ENCODE results near the gene FYTTD1.
A peak's percentile ranks its signal among the peaks of the same experiment; 100 is the strongest.
"Not testable (repeated sequence)": the region's sequence is repeated elsewhere in the genome, so short reads cannot be mapped to it uniquely, and the experiment has no call there.

The FYTTD1 gene, protein sequence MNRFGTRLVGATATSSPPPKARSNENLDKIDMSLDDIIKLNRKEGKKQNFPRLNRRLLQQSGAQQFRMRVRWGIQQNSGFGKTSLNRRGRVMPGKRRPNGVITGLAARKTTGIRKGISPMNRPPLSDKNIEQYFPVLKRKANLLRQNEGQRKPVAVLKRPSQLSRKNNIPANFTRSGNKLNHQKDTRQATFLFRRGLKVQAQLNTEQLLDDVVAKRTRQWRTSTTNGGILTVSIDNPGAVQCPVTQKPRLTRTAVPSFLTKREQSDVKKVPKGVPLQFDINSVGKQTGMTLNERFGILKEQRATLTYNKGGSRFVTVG

DNA sequence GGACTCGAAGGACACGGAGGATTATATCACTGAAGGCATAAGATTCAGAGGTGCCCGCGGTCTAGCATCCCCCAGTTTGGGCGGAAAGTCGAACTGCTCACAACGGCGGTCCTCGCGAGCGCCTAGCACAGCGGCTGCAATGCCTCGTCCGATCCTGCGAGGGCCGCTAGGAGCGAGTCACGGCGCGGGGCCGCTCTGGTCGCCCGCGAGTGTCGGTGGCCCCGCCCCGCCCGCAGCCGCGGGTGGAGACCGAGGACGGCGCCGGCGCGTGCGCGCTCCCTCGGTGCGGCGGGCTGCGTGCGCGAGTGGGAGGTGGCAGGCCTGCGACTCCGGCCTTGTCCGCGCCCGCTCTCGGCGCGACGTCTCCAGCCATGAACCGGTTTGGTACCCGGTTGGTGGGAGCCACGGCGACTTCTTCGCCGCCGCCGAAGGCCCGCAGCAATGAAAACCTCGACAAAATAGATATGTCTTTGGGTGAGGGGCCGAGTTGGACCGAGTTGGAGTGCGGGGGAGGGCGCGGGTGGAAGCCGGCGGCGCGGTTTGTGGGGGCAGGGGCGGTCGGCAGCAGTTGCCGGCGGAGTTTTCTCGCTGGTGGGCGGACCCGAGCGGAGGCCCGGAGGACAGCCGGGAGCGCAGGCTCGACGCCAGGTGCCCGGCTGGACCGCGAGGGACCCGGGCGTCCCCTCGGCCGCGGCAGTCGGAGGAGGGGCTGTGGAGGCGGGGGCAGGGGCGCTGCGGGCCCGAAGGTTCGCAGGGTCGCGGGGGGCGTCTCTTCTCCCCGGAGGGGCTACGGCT lies at the start of gene FYTTD1:
FYTTD1 (plus strand) TSS at position 283 of the 795 bp plus-strand sequence; CDS start at position 372, 89 bp downstream.
- peak; percentile 78 for DNase-seq

DNA sequence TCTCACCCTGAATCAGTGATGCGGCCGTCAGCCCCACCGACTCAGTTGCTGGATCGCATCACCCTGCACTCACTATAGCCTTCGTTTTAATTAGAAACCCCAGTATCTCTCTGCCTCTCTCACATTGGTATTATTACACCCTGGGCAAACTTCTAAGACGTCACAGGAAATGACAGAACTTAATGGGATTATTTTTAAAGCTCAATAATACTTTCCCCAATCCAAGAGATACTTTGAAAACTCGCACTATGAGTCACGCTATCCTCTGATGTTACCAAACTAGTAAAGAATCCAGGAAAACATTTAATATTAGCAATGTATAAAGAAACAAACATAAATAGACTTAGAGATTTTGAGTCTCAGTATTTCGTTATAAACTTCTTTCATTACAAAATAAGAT lies 49.6 kb upstream of the FYTTD1 start:
- no peak for DNase-seq

DNA sequence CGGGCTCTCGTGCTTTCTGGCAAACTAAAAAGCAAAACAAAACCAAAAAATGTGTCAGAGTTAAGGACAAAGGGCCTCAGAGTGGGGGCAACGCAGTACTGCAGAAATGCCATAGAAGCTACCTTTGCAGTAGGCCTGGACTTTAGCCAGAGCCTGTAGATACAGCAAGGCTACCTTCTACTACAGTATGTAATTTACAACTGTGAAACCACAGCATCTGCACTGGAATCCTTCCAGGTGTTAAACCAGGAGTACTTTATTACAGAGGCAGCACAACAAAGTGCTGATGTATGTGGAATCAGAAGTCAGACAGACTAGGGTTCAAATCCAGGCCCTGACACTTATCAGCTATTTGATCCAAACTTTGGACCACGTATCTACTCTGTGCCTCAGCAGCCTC lies 47.8 kb upstream of the FYTTD1 start:
- no peak for DNase-seq

DNA sequence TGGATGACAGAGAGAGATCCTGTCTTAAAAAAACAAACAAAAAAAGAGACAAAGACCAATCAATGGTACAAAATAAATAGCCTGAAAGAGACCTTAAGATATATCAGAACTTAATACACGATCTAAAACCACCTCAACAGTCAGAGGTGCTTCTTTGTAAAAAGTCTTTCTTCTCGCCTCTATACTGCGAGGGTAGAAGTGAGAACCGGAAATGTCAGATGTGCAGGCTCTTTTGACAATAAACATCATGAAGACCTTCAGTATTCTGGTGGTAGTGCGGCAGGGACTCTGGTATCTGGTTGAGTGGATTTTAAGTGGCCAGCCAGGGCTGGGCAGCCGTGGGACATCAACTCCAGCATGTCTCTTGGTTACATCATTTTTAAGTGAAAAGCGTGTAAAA lies 43.0 kb upstream of the FYTTD1 start:
- no peak for DNase-seq

DNA sequence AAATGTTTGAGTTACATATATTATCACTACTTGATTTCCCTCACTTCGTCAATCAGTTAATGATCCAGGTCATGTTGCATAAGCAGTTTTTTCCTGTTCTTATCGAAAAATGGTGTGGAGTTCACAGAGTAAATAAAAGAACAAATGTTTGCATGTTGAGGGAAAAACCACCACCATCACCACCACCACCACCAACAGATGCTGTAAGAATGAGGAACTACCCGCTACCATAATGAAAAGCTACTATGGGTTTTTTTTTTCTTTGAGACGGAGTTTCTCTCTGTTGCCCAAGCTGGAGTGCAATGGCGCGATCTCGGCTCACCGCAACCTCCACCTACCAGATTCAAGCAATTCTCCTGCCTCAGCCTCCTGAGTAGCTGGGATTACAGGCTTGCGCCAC lies 40.5 kb upstream of the FYTTD1 start:
- DNase-seq: no peak

DNA sequence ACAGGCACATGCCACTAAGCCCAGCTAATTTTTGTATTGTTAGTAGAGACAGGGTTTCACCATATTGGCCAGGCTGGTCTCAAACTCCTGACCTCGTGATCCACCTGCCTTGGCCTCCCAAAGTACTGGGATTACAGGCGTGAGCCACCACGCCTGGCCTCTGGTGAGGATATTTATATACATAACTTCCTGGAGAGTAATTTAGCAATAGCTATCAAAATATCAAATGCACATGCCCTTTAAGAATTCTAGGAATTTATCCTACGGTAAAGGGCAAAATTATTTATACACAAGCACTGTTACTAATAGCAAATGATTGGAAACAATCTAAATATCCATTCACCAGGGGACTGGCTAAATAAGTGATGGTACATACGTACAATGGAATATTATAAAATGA lies 38.7 kb upstream of the FYTTD1 start:
- DNase-seq: not testable (repeated sequence)

DNA sequence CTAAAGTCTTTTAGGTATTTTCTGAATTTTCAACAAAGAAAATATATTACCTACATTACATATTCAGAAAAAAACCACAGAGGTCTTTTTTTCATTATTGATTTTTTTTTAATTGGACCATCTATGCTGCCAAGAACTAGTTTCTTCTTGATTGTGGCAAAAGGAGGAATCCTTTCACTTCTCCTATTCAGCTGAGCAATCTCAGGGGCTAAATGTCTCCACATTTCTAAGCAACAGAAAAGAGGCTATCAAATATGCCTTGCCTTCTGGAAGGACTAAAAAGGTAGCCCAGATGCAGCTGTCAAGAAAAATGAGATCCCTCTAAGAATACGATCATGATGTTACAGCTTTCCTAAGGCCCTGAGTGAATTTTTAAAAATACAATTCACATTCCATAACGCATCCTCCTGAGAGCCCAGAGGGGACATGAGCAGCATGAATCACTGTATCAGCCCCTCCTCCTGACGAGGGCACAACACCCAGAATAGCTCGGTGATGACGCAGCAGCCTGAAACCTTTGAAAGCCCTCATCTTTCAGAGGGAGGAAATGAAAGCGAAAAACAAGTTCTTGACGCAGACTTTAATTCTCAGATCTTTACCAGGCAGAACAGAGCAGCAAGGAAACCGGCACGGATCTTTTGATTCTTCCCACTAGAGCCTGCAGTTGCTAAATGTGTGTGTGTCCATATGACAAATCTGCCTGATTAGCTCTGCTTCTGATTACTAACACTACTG lies 37.5 kb upstream of the FYTTD1 start:
- peak; percentile 60 for DNase-seq

DNA sequence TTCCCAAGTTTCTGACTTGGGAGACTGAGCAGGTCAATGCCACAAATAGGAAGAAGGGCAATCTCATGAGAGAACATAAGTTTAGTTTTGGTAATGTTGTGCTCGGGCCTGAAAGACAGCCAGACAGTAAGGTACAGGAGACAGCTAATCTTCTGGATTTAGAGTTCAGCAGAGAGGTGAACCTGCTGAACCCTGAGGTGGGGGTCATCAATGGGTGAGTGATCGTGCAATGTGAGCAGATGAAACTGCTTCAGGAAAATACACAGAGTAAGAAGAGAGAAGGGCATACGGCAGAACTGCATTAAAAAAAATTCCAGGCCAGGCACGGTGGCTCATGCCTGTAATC lies 36.2 kb upstream of the FYTTD1 start:
- no peak for DNase-seq

DNA sequence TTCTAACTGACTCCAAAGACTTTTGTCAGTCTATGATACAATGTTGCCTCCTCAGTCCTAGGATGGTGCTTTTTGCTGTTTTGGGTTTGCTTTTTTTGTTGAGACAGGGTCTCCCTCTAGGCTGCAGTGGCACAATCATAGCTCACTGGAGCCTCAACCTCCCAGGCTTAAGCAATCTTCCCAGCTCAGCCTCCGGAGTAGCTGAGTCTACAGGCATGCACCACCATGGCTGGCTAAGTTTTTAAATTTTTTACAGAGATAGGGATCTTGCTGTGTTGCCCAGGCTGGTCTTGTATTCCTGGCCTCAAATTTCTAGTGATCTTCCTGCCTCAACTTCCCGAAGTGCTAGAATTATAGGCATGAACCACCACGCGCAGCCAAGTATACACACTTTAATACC lies 35.4 kb upstream of the FYTTD1 start:
- no peak for DNase-seq

DNA sequence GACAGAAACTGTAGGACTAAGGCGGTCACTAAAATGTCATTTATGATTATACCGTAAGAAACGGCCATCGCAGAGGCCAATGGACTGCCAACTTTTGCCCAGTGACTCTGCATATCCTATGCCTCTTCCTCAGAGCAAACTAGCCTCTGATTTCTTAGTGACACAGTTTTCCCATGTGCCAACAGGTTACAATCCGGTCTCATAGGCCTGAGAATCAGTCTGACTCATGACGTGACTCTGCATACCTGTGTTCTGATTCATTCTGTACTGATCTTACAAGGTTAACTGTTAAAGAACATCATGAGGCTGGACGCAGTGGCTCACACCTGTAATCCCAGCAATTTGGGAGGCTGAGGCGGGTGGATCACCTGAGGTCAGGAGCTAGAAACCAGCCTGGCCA lies 30.8 kb upstream of the FYTTD1 start:
- no peak for DNase-seq

DNA sequence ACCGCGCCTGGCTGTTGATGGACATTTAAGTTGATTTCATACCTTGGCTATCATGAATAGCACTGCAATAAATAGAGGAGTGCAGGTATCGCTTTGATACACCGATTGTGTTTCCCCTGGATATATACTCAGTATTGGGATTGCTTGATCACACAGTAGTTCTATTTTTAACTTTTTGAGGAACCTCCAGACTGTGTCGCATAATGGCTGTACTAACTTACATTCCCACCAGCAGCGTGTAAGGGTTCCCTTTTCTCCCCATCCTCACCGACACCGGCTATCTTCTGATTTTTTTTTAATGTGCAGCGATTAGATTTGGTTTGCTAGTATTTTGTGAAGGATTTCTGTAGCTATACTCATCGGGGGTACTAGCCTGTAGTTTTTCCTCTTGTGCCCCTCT lies 29.0 kb upstream of the FYTTD1 start:
- DNase-seq: no peak

DNA sequence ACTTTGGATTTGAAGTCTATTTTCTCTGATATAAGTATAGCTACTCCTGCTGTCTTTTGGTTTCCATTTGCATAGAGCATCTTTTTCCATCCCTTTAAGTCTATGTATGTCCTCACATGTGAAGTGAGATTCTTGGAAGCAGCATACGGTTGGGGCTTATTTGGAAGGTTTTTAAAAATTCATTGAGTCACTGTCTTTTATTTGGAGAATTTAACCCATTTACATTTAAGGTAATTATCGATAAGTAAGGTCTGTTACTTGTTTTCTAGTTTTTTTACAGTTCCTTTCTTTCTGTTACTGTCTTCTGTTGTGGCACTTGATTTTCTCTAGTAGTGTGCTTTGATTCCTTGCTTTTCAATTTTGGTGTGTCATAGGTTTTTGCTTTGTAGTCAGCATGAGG lies 26.9 kb upstream of the FYTTD1 start:
- no peak for DNase-seq

DNA sequence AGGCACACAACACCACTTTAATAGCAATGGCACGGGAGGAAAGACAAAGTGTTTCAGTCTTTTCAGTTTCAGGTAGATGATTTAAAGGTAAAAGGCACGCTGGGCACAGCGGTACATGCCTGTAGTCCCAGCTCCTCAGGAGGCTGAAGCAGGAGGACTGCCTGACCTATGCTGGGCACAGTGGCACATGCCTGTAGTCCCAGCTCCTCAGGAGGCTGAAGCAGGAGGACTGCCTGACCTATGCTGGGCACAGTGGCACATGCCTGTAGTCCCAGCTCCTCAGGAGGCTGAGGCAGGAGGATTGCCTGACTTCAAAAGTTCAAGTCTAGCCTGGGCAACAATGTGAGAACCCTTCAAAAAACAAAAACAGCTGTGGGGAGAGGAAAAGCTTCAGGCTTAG lies 21.8 kb upstream of the FYTTD1 start:
- DNase-seq: not testable (repeated sequence)

DNA sequence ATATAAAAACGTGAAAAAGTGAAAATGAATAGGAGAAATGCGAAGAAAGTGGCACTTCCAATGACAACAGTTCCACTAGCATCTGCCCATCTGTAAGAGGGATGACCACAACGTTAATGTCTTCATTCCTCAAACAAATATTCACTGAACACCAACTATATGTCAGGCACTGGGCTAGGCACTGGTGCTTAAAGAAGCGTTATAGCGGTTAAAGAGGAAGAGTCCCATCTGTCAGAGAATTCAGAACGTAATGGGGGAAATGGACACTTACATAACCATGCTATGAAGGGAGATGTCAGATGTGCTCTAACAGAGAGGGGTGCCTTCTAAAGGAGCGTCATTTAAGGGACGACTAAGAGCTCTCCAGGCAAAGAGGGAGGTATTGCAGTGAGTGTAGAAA lies 21.2 kb upstream of the FYTTD1 start:
- DNase-seq: no peak

DNA sequence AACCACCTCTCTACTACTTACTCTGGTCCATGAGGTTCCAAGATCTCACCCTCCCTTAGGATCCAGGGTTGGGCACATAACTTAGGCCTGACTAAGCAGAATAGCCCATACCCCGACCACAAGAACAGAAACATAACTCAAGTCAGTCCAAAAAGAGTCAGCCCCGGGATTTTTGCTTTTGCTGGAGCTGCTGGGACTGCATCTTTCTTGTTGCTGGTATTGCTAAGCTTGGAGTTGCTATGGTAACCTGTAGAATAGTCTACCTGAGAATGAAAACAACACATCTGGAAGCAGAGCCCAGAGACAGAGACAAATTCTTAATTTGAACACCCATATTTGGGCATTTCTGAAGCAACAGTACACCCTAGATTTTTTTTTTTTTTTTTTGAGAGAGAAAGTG lies 19.5 kb upstream of the FYTTD1 start:
- no peak for DNase-seq

DNA sequence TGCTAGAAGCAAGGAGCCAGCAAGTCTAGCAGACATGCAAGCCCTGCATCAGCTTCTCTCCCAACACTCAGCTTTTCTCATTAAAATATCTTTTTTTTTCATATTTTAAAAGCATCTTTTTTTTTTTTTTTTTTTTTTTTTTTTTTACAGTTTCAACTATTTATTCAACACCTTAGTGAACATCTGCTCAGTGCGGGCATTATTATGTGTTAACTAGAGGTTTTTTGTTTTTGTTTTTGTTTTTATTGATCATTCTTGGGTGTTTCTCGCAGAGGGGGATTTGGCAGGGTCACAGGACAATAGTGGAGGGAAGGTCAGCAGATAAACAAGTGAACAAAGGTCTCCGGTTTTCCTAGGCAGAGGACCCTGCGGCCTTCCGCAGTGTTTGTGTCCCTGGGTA lies 18.9 kb upstream of the FYTTD1 start:
- DNase-seq: not testable (repeated sequence)

DNA sequence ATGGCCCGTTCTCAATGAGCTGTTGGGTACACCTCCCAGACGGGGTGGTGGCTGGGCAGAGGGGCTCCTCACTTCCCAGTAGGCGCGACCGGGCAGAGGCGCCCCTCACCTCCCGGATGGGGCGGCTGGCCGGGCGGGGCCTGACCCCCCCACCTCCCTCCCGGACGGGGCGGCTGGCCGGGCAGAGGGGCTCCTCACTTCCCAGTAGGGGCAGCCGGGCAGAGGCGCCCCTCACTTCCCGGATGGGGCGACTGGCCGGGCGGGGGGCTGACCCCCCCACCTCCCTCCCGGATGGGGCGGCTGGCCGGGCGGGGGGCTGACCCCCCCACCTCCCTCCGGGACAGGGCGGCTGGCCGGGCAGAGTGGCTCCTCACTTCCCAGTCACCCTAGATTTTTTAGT lies 18.2 kb upstream of the FYTTD1 start:
- not testable (repeated sequence) for DNase-seq

DNA sequence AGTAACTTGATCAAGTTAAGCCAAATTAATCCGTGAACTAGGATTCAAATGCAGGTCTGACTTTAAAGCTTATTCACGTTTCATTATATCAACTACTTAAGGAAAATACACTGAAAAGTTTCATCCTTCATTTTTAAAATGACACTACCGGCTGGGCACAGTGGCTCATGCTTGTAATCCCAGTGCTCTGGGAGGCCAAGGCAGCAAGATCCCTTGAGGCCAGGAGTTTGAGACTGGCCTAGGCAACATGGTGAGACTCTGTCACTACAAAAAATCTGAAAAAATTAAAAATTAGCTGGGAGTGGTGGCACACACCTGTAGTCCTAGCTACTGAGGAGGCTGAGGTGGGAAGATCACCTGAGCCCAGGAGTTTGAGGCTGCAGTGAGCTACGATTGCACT lies 16.6 kb upstream of the FYTTD1 start:
- DNase-seq: no peak

DNA sequence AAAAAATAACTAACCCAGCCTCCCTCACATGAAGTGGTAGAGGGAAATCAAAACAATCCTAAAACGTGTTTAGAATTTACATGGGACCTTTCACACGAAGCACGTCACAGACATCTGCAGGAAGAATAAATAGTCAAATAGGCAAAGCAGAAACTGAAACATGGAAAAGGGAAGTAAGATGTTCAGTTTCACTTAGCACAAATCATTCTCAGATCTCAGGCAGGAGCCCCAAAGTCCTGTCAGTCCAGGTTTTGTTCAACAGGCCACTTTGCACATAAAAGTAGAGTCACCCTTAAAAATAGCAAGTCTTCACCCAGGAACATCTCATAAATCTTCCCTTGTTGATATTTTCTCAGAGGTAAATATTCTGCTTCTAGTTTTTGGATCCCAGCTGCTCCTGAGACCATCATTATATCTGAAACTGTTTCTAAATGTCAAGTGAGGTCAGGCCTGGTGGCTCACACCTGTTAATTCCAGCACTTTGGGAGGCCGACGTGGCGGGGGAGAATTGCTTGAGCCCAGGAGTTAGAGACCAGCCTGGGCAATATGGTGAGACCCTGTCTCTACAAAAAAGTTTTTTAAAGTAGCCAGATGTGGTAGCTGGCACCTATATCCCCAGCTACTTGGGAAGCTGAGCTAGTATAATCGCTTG lies 14.9 kb upstream of the FYTTD1 start:
- no peak for DNase-seq

DNA sequence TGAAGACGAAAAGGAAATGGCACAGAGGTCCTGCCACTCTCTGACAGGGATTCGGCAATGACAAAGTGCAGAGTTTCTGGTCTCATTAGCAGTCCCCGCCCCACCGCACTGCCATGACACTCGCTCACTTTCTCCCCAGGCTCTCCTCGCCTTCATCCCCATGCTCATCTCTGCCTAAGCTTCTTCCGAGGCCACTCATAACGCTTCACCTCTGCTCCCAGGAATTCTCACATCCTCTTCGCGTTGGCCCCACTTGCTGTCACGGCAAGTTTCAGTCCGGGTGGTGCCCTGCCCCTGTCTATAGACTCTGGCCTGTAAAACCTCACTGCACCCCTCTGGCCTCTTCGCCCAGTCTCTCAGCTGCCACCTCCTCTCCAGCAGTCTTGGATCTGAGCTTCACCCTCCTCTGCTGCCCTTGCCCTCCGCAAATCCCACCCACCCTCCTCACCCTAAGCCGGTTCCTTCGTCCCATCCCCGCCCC lies 13.6 kb upstream of the FYTTD1 start:
- no peak for DNase-seq

DNA sequence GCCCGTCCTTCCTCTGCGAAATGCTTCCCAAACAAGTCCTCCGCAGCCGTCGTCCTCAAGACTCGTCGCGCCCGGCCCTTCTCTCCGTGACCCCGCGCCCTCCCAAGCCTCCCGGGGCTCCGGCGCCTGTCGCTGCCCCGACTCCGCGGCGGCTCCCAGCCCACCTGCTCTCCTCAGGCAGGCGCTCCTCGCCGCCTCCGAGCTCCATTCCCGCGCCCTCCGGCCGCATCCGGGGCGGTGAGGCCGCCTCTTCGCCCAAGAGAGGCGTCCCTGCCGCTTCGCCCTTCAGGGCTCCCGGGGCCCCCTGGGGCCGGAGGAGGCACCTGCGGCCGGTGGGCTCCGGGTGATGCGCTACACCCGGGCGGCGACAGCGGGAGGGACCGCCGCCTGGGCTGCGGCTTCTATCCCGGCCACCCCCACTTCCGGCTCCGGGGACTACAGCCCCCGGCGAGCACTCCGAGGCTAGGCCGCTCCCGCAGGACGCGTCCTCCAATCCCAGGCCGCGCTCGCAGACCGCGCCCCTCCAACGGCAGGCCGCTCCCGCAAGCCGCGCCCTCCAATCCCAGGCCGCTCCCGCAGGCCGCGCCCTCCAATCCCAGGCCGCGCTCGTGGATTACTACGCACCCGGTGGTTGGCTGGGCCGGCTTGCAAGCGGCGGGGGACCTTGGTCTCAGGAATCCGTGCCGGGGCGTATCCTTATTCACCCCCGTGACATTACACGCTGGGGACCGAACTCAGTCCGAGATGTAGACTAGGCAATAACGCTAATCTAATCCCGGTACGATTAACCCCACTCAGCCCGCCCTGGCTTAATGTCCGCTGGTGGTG lies 13.0 kb upstream of the FYTTD1 start, which contains the start of gene RUBCN:
RUBCN (minus strand) TSS at position 414 of the 828 bp plus-strand sequence; CDS start at position 229, 185 bp downstream.
- peak; percentile 98 for DNase-seq

DNA sequence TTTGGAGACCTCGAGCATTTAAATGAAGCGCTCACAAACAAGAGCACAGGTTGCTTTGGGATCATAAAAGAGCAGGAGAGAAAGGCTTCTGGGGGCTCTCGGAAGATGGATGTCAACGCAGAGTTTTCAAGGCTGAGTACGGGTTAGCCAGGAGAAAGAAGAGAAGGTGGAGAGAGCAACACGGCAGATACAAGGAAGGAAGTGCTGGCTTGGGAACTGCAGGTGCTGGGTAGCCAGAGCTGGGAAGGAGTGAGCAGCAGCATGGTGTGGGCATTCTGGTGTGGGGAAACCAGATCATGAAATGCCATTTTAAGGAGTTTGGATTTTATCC lies 12.4 kb upstream of the FYTTD1 start:
- no peak for DNase-seq
